ENCODE measurements around the gene MAD1L1.

GRCh38 chr7:2120841-2121830, 111.6 kb downstream of the MAD1L1 start:
- TF ChIP-seq GATA2 (IDR thresholded peaks at IDR 0.05; ENCODE audit: low read depth, low read length) (no peak), GATA3 (IDR thresholded peaks at IDR 0.05; ENCODE audit: low read depth, low read length) (no peak)
